Measurements from ENCODE around the gene NLGN1. TPM values are rescaled to one million over a fixed set of nuclear protein-coding genes. Genes with fewer than 3 reads are reported as not detected.

NLGN1 gene
- total and polyA plus RNA-seq, 2 of the 8 experiments (the other 6 are each of a cell fraction or from before 2014, with no cell fraction given) = 7.8 to 14.8 TPM

- TF ChIP-seq SIX5 (IDR thresholded peaks at IDR 0.05; ENCODE audit: low read depth, low read length) (no peak), KDM5A (IDR thresholded peaks at IDR 0.05; ENCODE audit: low read length) (no peak), CTBP2 (IDR thresholded peaks at IDR 0.05; ENCODE audit: borderline replicate concordance, insufficient read depth, insufficient read length, low read length) (no peak)
Observed at GRCh38 chr3:174220775-174221554, 823.4 kb downstream of the NLGN1 start (continued).
